GM19240 (cell line): Measurements from ENCODE around the gene FBXO4.

Source experiments
- DNase-seq: peaks from one replicate; pipeline ENCODE4 v3.0.0; 2011; ENCODE audit warnings: low spot score; ENCODE audit not compliant: insufficient read length

FBXO4 gene

GRCh38 chr5:41924872-41925554 is at the start of gene FBXO4:
Gene FBXO4, plus strand, starts transcription at chr5:41925281. Its CDS starts 29 bp downstream, at chr5:41925310.
- DNase-seq = peak; percentile 44

- DNase-seq = no peak
These were observed 48.4 kb upstream of the FBXO4 start for GRCh38 chr5:41876678-41877077.

GRCh38 chr5:41877408-41877807 is 47.7 kb upstream of the FBXO4 start:
- no peak for DNase-seq

- DNase-seq = no peak
These were observed 46.9 kb upstream of the FBXO4 start for GRCh38 chr5:41878173-41878572.

GRCh38 chr5:41878643-41879478 is 46.2 kb upstream of the FBXO4 start:
- DNase-seq = no peak

- no peak for DNase-seq
These were observed 42.3 kb upstream of the FBXO4 start for GRCh38 chr5:41882765-41883164.

- DNase-seq = no peak
These were observed 41.8 kb upstream of the FBXO4 start for GRCh38 chr5:41883243-41883642.

GRCh38 chr5:41883936-41884335 is 41.1 kb upstream of the FBXO4 start:
- no peak for DNase-seq

- no peak for DNase-seq
These were observed 39.8 kb upstream of the FBXO4 start for GRCh38 chr5:41885286-41885685.

GRCh38 chr5:41891066-41891707 is 33.9 kb upstream of the FBXO4 start:
- DNase-seq = no peak

- no peak for DNase-seq
These were observed 33.0 kb upstream of the FBXO4 start for GRCh38 chr5:41892031-41892430.

GRCh38 chr5:41893074-41893851 is 31.8 kb upstream of the FBXO4 start:
- no peak for DNase-seq

GRCh38 chr5:41896230-41896629 is 28.9 kb upstream of the FBXO4 start:
- no peak for DNase-seq

- DNase-seq = no peak
These were observed 21.6 kb upstream of the FBXO4 start for GRCh38 chr5:41903382-41903891.

GRCh38 chr5:41903892-41904799 is 20.9 kb upstream of the FBXO4 start, which contains the start of gene RIMOC1:
Gene RIMOC1, plus strand, starts transcription at chr5:41904344. Its CDS starts 24 bp downstream, at chr5:41904368.
- DNase-seq = peak; percentile 68

GRCh38 chr5:41906151-41906550 is 18.9 kb upstream of the FBXO4 start:
- no peak for DNase-seq

GRCh38 chr5:41908374-41909079 is 16.6 kb upstream of the FBXO4 start:
- DNase-seq = no peak

GRCh38 chr5:41918105-41918504 is 7.0 kb upstream of the FBXO4 start:
- no peak for DNase-seq

- DNase-seq = no peak
These were observed 3.9 kb upstream of the FBXO4 start for GRCh38 chr5:41921166-41921565.
